PC-9 (cell line): ENCODE data around the gene SNX19. TPM values are rescaled to one million over a fixed set of nuclear protein-coding genes. Genes with fewer than 3 reads are reported as not detected.

Experiments
- BruUV-seq: library from RNA; stranded (reverse); fragments of 400-500 nt; replicated peaks from 2 replicates; lab custom pipeline; 2021; lab: Mats Ljungman, UMichigan
- CTCF ChIA-PET: fragments of 300-600 bp; sonication (Branson Sonifier 250); formaldehyde crosslinking; loops from one replicate; lab custom pipeline; 2022; ENCODE audit warnings: antibody characterized with exemption; lab: Charles Lee
- POLR2A ChIA-PET: fragments of 300-600 bp; sonication (Branson Sonifier 250); formaldehyde crosslinking; loops from one replicate; lab custom pipeline; 2022; ENCODE audit warnings: antibody characterized with exemption; ENCODE audit not compliant: unreplicated experiment; lab: Charles Lee
- DNase-seq, 2 experiments: peaks; one replicate each; pipeline versions ENCODE4 v3.0.0 to v3.0.0-alpha.2; 2015 to 2022; ENCODE audit warnings: mixed read lengths in 1 of 2
- H2AFZ ChIP-seq: fragments of 200-600 bp; sonication (generic); 2 replicates; pipeline ENCODE4 v1.8.1; 2017; ENCODE audit warnings: antibody characterized with exemption
- H3F3A ChIP-seq: fragments of 200-600 bp; sonication (generic); 2 replicates; pipeline ENCODE4 v1.8.1; 2017; ENCODE audit warnings: antibody characterized with exemption, mild to moderate bottlenecking, low read depth; ENCODE audit not compliant: insufficient read depth
- H3K27ac ChIP-seq: fragments of 200-600 bp; sonication (generic); 2 replicates; pipeline ENCODE4 v1.6.1; 2016; ENCODE audit warnings: mixed run types
- H3K27me3 ChIP-seq: fragments of 200-600 bp; sonication (generic); 2 replicates; pipeline ENCODE4 v1.6.1; 2016; ENCODE audit warnings: low read depth, mixed run types; ENCODE audit not compliant: insufficient read depth
- H3K36me3 ChIP-seq: fragments of 200-600 bp; sonication (generic); 2 replicates; pipeline ENCODE4 v1.6.1; 2016; ENCODE audit warnings: low read depth, mixed run types
- H3K4me1 ChIP-seq: fragments of 200-600 bp; sonication (generic); replicated peaks from 2 replicates; pipeline ENCODE4 v1.6.1; 2016; ENCODE audit warnings: mixed run types; ENCODE audit not compliant: insufficient read depth
- H3K4me2 ChIP-seq: fragments of 200-600 bp; sonication (generic); 2 replicates; pipeline ENCODE4 v1.6.1; 2017; ENCODE audit warnings: mixed run types
- H3K4me3 ChIP-seq: fragments of 200-600 bp; sonication (generic); 2 replicates; pipeline ENCODE4 v1.6.1; 2016; ENCODE audit warnings: mixed run types
- H3K79me2 ChIP-seq: fragments of 200-600 bp; sonication (generic); 2 replicates; pipeline ENCODE4 v1.6.1; 2017; ENCODE audit warnings: low read depth, mixed run types
- H3K9me2 ChIP-seq: fragments of 200-600 bp; sonication (generic); 2 replicates; pipeline ENCODE4 v1.8.1; 2017; ENCODE audit warnings: mild to moderate bottlenecking; ENCODE audit not compliant: insufficient read depth
- H3K9me3 ChIP-seq: fragments of 200-600 bp; sonication (generic); 2 replicates; pipeline ENCODE4 v1.8.1; 2016; ENCODE audit warnings: low read depth; ENCODE audit not compliant: insufficient read depth
- H4K20me1 ChIP-seq: fragments of 200-600 bp; sonication (generic); 2 replicates; pipeline ENCODE4 v1.8.1; 2017; ENCODE audit not compliant: insufficient read depth
- CTCF ChIP-seq: fragments of 200-600 bp; sonication (generic); conservative IDR thresholded peaks from 2 replicates; pipeline ENCODE4 v1.6.1; 2017; ENCODE audit warnings: mixed run types, antibody characterized with exemption, mild to moderate bottlenecking, moderate library complexity
- EZH2 ChIP-seq: fragments of 200-600 bp; sonication (generic); IDR thresholded peaks from 2 replicates; pipeline ENCODE4 v1.8.0; 2017; ENCODE audit warnings: antibody characterized with exemption, low read depth
- intact Hi-C: fragments of 100-400 bp; cut with micrococcal nuclease; formaldehyde crosslinking; loops from one replicate; pipeline ENCODE4 v1.10.0; 2022; ENCODE audit not compliant: unreplicated experiment
- total RNA-seq: library from RNA; stranded (reverse); gene quantifications from 2 replicates; pipeline ENCODE4 v1.2.3, GENCODE V29; 2021

SNX19 gene
- total RNA-seq, 1 experiment from 2014 or later: 43.5 TPM

- Histone ChIP-seq H3K36me3 (peaks cover 5% of the 10 kb centered on the region; the same call in 1 of the 2 replicates), H3K4me3 (no peak overlapping the region), H4K20me1 (no peaks in the 10 kb centered on the region; the same call in 1 of the 2 replicates), H3K27ac (no peak overlapping the region), H2AFZ (no peak overlapping the region), H3K9me3 (no peaks in the 10 kb centered on the region), H3F3A (no peaks in the 10 kb centered on the region), H3K27me3 (no peaks in the 10 kb centered on the region), H3K79me2 (no peaks in the 10 kb centered on the region), H3K9me2 (no peaks in the 10 kb centered on the region), H3K4me2 (no peak overlapping the region), H3K4me1 (no peaks in the 10 kb centered on the region)
- DNase-seq: no peak
- intact Hi-C loops: no loop called here
- TF ChIP-seq EZH2 (no peak), CTCF (no peak)
- no TSS peak for BruUV-seq
- CTCF ChIA-PET: no interaction called here
- POLR2A ChIA-PET: no interaction called here
Observed at GRCh38 chr11:130876931-130877915, 39.1 kb downstream of the SNX19 start.

GRCh38 chr11:130876100-130876499 lies 40.2 kb downstream of the SNX19 start:
- Histone ChIP-seq H3K36me3 (no peaks in the 10 kb centered on the region), H3K27ac (no peak overlapping the region), H3K4me1 (no peaks in the 10 kb centered on the region), H4K20me1 (no peaks in the 10 kb centered on the region), H2AFZ (no peak overlapping the region), H3K79me2 (no peaks in the 10 kb centered on the region), H3F3A (no peaks in the 10 kb centered on the region), H3K4me3 (no peak overlapping the region), H3K4me2 (no peak overlapping the region), H3K27me3 (no peaks in the 10 kb centered on the region), H3K9me2 (no peaks in the 10 kb centered on the region), H3K9me3 (no peaks in the 10 kb centered on the region)
- intact Hi-C loops: no loop called here
- DNase-seq: no peak
- ChIA-PET POLR2A (no interaction called here), CTCF (interaction anchor here (0.5 kb wide), 1 partner anchor 1020 kb away, joined by 6 read pairs; no protein-coding TSS in a partner anchor)
- no TSS peak for BruUV-seq
- TF ChIP-seq EZH2: no peak
- no peak for TF ChIP-seq CTCF

- ChIA-PET POLR2A (no interaction called here), CTCF (no interaction called here)
- no peaks in the 10 kb centered on the region for H3K9me3 ChIP-seq
- H2AFZ ChIP-seq: no peak overlapping the region
- H3K36me3 ChIP-seq: no peaks in the 10 kb centered on the region
- no peaks in the 10 kb centered on the region for H3F3A ChIP-seq
- intact Hi-C loops: no loop called here
- no peak for TF ChIP-seq EZH2
- TF ChIP-seq CTCF: no peak
- no peak overlapping the region for H3K4me3 ChIP-seq
- no TSS peak for BruUV-seq
- no peak overlapping the region for H3K4me2 ChIP-seq
- no peaks in the 10 kb centered on the region for H3K79me2 ChIP-seq
- no peaks in the 10 kb centered on the region for H3K27me3 ChIP-seq
- H4K20me1 ChIP-seq: no peaks in the 10 kb centered on the region
- no peaks in the 10 kb centered on the region for H3K4me1 ChIP-seq
- H3K27ac ChIP-seq: no peak overlapping the region
- DNase-seq: no peak
- H3K9me2 ChIP-seq: no peaks in the 10 kb centered on the region
Observed at GRCh38 chr11:130874955-130875531, 41.2 kb downstream of the SNX19 start.
